Measurements from ENCODE around the gene TRIP11. TPM values are rescaled to one million over a fixed set of nuclear protein-coding genes. Genes with fewer than 3 reads are reported as not detected.
A peak's percentile ranks its signal among the peaks of the same experiment; 100 is the strongest.

The TRIP11 gene
- total and polyA plus RNA-seq, 2 experiments from 2014 or later: 24.1 to 69.5 TPM

GRCh38 chr14:91945751-91946621 is 93.9 kb downstream of the TRIP11 start:
- H3K27ac ChIP-seq: peak overlapping the region; percentile 78
- no peak for TF ChIP-seq EZH2phosphoT487 (IDR thresholded peaks at IDR 0.05; ENCODE audit: insufficient read depth, low read depth)
- TF ChIP-seq EZH2 (IDR thresholded peaks at IDR 0.05; ENCODE audit: insufficient read depth, poor library complexity, severe bottlenecking): no peak
- peak; percentile 35 for DNase-seq
- H3K4me3 ChIP-seq: peak overlapping the region; percentile 93
- H3K4me2 ChIP-seq (ENCODE audit: unreplicated experiment): peak overlapping the region; percentile 98
- H3K9me2 ChIP-seq (ENCODE audit: insufficient read depth): no peaks in the 10 kb centered on the region
- peak overlapping the region; percentile 69 for H2AFZ ChIP-seq
- WGBS, 2 experiments (ENCODE audit: low coverage in 1 of 2, low lambda C conversion rate in 2 of 2, missing lambda C conversion rate in 2 of 2): 2 to 3% methylated on average over 10 of the region's 10 CpGs
- H3K4me1 ChIP-seq (ENCODE audit: insufficient read depth): peaks cover 19% of the 10 kb centered on the region
- H3F3A ChIP-seq (ENCODE audit: insufficient read depth): peaks cover 39% of the 10 kb centered on the region
- in situ Hi-C loops (cut with MboI): no loop called here
- peak overlapping the region; percentile 90 for H3K9ac ChIP-seq
- no peaks in the 10 kb centered on the region for H3K27me3 ChIP-seq (replicated peaks; ENCODE audit: insufficient read depth)
- peaks cover 59% of the 10 kb centered on the region for H3K79me2 ChIP-seq (ENCODE audit: insufficient read depth)
- H3K36me3 ChIP-seq (ENCODE audit: low read depth): 0 out of 2 replicates have a peak, but pooled peaks cover 2% of the 10 kb centered on the region
- no peaks in the 10 kb centered on the region for H3K9me3 ChIP-seq (ENCODE audit: low read depth)
- H4K20me1 ChIP-seq (ENCODE audit: insufficient read depth): no peaks in the 10 kb centered on the region

- in situ Hi-C loops (cut with MboI): no loop called here
- H3K4me3 ChIP-seq: no peak overlapping the region
- H2AFZ ChIP-seq: no peak overlapping the region
- WGBS, 2 experiments (ENCODE audit: low coverage in 1 of 2, low lambda C conversion rate in 2 of 2, missing lambda C conversion rate in 2 of 2): 94 to 99% methylated on average over 9 of the region's 9 CpGs
- no peak overlapping the region for H3K27ac ChIP-seq
- peaks cover 89% of the 10 kb centered on the region for H3K79me2 ChIP-seq (ENCODE audit: insufficient read depth)
- H4K20me1 ChIP-seq (ENCODE audit: insufficient read depth): no peaks in the 10 kb centered on the region
- H3K36me3 ChIP-seq (ENCODE audit: low read depth): peaks cover 15% of the 10 kb centered on the region
- H3K9me2 ChIP-seq (ENCODE audit: insufficient read depth): no peaks in the 10 kb centered on the region
- no peaks in the 10 kb centered on the region for H3K27me3 ChIP-seq (replicated peaks; ENCODE audit: insufficient read depth)
- H3K9me3 ChIP-seq (ENCODE audit: low read depth): no peaks in the 10 kb centered on the region
- TF ChIP-seq EZH2phosphoT487 (IDR thresholded peaks at IDR 0.05; ENCODE audit: insufficient read depth, low read depth) (no peak), EZH2 (IDR thresholded peaks at IDR 0.05; ENCODE audit: insufficient read depth, poor library complexity, severe bottlenecking) (no peak)
- H3F3A ChIP-seq (ENCODE audit: insufficient read depth): peaks cover 30% of the 10 kb centered on the region
- H3K4me2 ChIP-seq (ENCODE audit: unreplicated experiment): no peak overlapping the region
- H3K4me1 ChIP-seq (ENCODE audit: insufficient read depth): peaks cover 19% of the 10 kb centered on the region
- no peak overlapping the region for H3K9ac ChIP-seq
- DNase-seq: no peak
These were observed 96.9 kb downstream of the TRIP11 start for GRCh38 chr14:91942946-91943345.

GRCh38 chr14:91942128-91942527 is 97.7 kb downstream of the TRIP11 start:
- H2AFZ ChIP-seq: no peak overlapping the region
- no peaks in the 10 kb centered on the region for H4K20me1 ChIP-seq (ENCODE audit: insufficient read depth)
- WGBS, 2 experiments (ENCODE audit: low coverage in 1 of 2, low lambda C conversion rate in 2 of 2, missing lambda C conversion rate in 2 of 2): 45 to 64% methylated on average over 1 of the region's 1 CpG
- H3K4me1 ChIP-seq (ENCODE audit: insufficient read depth): peaks cover 19% of the 10 kb centered on the region
- H3K4me3 ChIP-seq: no peak overlapping the region
- H3K9ac ChIP-seq: no peak overlapping the region
- no peak overlapping the region for H3K27ac ChIP-seq
- TF ChIP-seq EZH2 (IDR thresholded peaks at IDR 0.05; ENCODE audit: insufficient read depth, poor library complexity, severe bottlenecking) (no peak), EZH2phosphoT487 (IDR thresholded peaks at IDR 0.05; ENCODE audit: insufficient read depth, low read depth) (no peak)
- in situ Hi-C loops (cut with MboI): no loop called here
- no peak for DNase-seq
- no peak overlapping the region for H3K4me2 ChIP-seq (ENCODE audit: unreplicated experiment)
- no peaks in the 10 kb centered on the region for H3K9me2 ChIP-seq (ENCODE audit: insufficient read depth)
- no peaks in the 10 kb centered on the region for H3K27me3 ChIP-seq (replicated peaks; ENCODE audit: insufficient read depth)
- peaks cover 15% of the 10 kb centered on the region for H3K36me3 ChIP-seq (ENCODE audit: low read depth)
- peaks cover 30% of the 10 kb centered on the region for H3F3A ChIP-seq (ENCODE audit: insufficient read depth)
- H3K79me2 ChIP-seq (ENCODE audit: insufficient read depth): peaks cover 95% of the 10 kb centered on the region
- H3K9me3 ChIP-seq (ENCODE audit: low read depth): no peaks in the 10 kb centered on the region

GRCh38 chr14:91940209-91940608 is 99.7 kb downstream of the TRIP11 start:
- no peaks in the 10 kb centered on the region for H4K20me1 ChIP-seq (ENCODE audit: insufficient read depth)
- no peaks in the 10 kb centered on the region for H3K9me3 ChIP-seq (ENCODE audit: low read depth)
- TF ChIP-seq EZH2phosphoT487 (IDR thresholded peaks at IDR 0.05; ENCODE audit: insufficient read depth, low read depth): no peak
- no peak for TF ChIP-seq EZH2 (IDR thresholded peaks at IDR 0.05; ENCODE audit: insufficient read depth, poor library complexity, severe bottlenecking)
- H3K4me2 ChIP-seq (ENCODE audit: unreplicated experiment): no peak overlapping the region
- H3K27me3 ChIP-seq (replicated peaks; ENCODE audit: insufficient read depth): no peaks in the 10 kb centered on the region
- DNase-seq: no peak
- H3K4me1 ChIP-seq (ENCODE audit: insufficient read depth): peaks cover 17% of the 10 kb centered on the region
- H3K36me3 ChIP-seq (ENCODE audit: low read depth): peaks cover 31% of the 10 kb centered on the region
- no peak overlapping the region for H3K27ac ChIP-seq
- in situ Hi-C loops (cut with MboI): no loop called here
- no peak overlapping the region for H3K9ac ChIP-seq
- peaks cover 78% of the 10 kb centered on the region for H3K79me2 ChIP-seq (ENCODE audit: insufficient read depth)
- no peak overlapping the region for H2AFZ ChIP-seq
- no peak overlapping the region for H3K4me3 ChIP-seq
- H3F3A ChIP-seq (ENCODE audit: insufficient read depth): peaks cover 12% of the 10 kb centered on the region
- WGBS, 2 experiments (ENCODE audit: low coverage in 1 of 2, low lambda C conversion rate in 2 of 2, missing lambda C conversion rate in 2 of 2): 95 to 97% methylated on average over 3 of the region's 3 CpGs
- no peaks in the 10 kb centered on the region for H3K9me2 ChIP-seq (ENCODE audit: insufficient read depth)

Data from GM23248 (cell line).